GM19023 (cell line): ENCODE results near the gene GMDS.
A peak's percentile ranks its signal among the peaks of the same experiment; 100 is the strongest.
"Not testable (repeated sequence)": the region's sequence is repeated elsewhere in the genome, so short reads cannot be mapped to it uniquely, and the experiment has no call there.

Experiments
- ATAC-seq: cut with Tn5 transposase; IDR thresholded peaks from one replicate; pipeline ENCODE4 v1.9.1; 2021; ENCODE audit warnings: mild to moderate bottlenecking, moderate library complexity; ENCODE audit not compliant: unreplicated experiment

The GMDS gene

DNA sequence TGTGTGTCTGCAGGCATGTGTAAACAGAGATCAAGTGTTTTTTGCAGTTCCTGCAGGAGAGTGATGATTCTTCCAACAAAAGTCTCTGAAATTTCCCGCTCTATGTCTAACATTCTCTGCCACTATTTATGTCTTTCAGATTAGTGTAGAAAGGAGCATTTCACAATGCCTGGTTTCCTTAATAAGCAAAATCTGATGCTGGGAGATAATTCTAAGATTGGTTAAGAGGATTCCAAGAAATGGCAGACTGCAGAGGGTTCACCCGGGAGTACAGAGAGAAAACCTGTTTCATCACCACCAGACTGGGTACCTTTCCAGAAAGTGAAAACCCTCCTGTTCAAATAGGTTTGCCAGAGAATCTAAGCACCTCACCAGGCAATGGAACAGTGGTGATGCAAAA is 573.0 kb downstream of the GMDS start:
- ATAC-seq, result no peak

DNA sequence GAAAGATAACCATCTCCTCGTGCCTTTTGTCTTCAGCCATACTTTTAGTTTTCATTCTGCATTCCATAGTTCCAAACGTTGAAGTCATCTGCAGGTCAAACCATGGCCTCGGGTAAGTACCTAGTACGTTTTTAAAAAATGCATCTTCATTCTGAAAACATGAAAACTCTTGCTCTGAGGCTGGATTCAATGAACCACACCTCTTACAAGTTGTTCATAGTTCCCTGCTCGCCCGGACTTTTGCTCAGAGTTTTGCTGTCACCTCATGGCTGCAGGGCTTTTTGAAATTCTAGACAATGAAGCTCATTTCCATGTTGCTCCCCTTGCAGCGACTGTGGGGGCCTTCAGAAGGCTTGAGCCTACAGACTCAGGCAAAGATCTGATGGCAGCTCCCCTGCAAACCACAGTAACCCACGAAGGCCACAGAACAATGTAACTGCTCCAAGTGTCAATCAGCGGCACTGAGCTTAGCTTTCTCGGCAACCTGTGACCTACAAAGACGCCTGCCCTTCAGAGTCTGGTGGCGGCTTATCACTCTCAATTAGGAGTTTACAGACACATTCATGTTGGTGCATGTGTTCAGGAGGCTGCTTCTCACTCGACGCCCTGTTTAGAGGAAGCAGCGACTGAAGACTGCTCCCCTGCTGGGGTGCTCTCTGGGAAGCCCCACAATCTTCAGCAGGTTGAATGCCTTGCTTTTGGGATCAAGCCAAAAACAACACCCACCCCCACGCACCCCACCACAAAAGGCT is 574.5 kb downstream of the GMDS start:
- no peak for ATAC-seq

GRCh38 chr6:1669996-1670395 is 575.4 kb downstream of the GMDS start:
- ATAC-seq, result no peak

GRCh38 chr6:1668456-1668855 is 576.9 kb downstream of the GMDS start:
- not testable (repeated sequence) for ATAC-seq

GRCh38 chr6:1667805-1668175 is 577.6 kb downstream of the GMDS start:
- ATAC-seq, result no peak

GRCh38 chr6:1667012-1667804 is 578.2 kb downstream of the GMDS start:
- ATAC-seq, result no peak

DNA sequence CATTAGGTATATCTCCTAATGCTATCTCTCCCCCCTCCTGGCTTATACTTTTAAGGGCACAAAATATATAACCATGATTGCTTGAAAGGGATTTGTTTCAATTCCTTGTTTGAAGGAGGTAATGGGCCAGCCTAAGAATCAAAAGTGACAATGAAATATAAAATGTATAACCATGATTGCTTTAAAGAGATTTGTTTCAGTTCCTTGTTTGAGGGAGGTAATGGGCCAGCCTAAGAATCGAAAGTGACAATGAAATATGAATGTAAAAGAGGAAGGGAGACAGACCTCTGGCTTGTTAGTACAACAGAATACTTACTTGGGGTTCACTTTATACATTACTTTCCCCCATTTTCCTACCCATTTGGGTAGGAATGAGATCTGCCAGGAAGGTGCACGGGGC is 580.2 kb downstream of the GMDS start:
- ATAC-seq, result peak; percentile 80

GRCh38 chr6:1664329-1664728 is 581.1 kb downstream of the GMDS start:
- ATAC-seq, result no peak

DNA sequence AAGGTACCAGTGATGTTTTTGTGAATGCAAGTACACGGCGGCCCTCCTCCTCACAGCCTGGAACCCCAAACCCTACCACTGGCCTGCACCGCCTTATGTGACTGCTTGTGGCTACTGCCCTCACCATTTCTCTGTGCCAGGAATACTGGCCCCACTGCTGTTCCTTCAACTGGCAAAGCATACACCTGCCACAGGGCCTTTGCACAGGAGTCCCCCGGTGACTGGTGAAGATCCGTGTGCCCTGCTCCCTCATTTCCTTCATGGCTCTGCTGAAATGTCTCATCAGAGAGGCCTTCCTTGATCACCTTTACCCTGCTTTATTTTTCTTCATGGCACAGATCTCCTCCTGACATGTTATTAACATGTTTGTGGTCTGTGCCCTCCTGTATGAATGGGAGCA is 581.9 kb downstream of the GMDS start:
- no peak for ATAC-seq

DNA sequence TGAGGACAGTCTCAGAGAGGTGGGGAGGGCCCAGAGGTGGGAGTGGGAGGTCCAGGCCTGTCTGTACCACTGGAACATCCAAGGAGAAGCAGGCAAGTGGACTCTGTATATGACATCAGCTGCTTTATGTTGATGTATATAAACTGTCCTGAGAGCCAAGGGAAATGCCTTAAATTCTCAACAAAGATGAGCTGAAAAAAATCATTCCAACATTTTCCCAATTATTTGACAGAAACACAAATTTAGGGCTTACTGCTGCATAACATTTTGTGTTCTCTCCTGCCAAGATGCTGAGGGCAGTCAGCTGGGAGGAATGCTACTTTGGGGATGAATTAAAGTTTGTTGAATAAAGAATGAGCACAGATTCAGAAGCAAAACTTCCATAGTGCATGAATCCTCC is 582.9 kb downstream of the GMDS start:
- no peak for ATAC-seq

- ATAC-seq, result no peak
These were observed 585.6 kb downstream of the GMDS start for GRCh38 chr6:1659816-1660215.

DNA sequence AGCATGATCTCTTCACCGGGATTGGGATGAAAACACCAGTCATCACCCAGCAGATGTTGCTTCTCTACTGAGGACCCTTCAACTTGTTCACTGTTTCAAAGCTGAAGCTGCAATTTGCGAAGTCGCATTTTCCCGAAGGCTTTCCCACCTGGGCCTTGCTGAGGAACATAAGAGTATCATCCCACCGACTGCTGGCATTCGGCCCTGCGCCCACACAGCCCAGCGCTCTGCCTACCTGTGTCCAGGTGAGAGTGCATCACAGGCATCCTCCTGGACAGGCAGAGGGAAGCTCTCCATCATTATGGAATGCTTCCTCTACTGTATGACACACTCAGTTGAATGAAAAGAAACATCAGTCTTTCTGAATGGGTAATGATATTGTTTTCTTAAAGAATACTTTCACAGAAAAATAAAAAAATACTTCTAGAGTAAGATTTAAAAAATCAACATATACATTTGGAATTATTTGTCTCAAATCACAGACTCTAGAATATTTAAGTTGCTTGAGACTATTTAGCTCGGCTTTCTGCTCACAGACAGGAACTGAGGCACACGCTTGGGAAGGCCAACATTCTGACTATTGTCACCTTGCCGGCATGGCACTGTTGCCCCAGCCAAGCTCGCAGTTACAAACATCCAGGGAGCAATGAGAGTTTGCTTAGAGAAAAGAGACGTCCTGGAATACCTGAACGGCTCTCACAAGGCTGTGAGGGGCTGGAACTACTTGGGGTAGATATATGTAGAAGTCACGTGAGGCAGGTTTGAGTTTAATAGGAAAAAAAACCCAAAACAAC is 587.0 kb downstream of the GMDS start:
- no peak for ATAC-seq

GRCh38 chr6:1657771-1658165 is 587.6 kb downstream of the GMDS start:
- no peak for ATAC-seq

- ATAC-seq, result no peak
These were observed 588.2 kb downstream of the GMDS start for GRCh38 chr6:1657116-1657770.

DNA sequence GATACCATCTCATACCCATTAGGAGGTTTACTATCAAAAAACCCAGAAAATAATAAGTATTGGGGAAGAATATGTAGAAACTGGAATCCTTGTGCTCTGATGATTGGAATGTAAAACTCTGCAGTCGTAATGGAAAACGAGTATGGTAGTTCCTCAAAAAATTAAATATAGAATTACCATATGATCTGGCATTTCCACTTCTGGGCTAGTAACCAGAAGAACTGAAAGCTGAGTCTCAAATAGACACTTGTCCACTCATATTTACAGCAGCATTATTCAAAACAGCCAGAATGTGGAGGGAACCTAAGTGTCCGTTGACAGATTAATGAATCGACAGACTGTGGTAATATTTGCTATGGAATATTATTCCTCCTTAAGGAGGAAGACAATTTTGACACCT is 591.4 kb downstream of the GMDS start:
- ATAC-seq, result no peak

DNA sequence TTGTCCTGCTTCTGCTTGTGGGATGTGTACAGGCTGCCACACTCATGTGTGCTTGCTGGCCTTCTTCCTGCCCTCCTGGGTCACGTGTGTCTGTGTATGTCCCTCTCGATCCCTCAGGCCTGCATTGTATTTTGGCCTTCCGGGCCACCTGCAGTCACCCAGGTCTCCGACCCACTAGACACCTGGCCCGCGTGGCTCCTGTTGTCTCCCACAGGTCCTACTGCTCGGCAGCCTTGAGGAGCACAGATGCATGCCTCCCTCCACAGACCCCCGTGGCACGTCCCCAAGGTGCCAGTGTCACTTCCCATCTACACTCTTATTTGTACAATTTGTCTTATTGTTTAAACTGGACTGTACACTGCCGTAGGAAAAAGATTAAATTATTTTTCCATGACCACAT is 592.6 kb downstream of the GMDS start:
- ATAC-seq, result no peak

DNA sequence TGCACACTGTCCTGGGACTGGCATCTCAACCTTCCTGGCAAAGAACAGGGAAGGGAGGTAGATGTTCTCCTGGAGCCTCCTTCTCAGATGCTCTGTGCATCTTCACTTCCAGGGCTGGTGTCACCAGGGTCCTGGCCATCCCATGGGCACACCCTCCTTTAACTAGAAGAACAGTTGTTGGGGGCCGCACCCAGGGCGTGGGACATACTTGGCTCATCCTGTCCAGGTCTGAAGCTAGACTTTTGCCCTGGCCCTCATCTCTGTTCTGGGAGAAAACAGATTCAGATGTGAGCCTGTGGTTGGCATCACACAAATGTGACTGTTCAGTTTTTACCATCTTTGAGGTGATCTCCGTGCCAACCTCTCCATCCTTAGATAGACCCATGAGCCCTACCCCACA is 594.0 kb downstream of the GMDS start:
- ATAC-seq, result no peak

GRCh38 chr6:1645466-1646185 is 599.8 kb downstream of the GMDS start:
- ATAC-seq, result no peak

DNA sequence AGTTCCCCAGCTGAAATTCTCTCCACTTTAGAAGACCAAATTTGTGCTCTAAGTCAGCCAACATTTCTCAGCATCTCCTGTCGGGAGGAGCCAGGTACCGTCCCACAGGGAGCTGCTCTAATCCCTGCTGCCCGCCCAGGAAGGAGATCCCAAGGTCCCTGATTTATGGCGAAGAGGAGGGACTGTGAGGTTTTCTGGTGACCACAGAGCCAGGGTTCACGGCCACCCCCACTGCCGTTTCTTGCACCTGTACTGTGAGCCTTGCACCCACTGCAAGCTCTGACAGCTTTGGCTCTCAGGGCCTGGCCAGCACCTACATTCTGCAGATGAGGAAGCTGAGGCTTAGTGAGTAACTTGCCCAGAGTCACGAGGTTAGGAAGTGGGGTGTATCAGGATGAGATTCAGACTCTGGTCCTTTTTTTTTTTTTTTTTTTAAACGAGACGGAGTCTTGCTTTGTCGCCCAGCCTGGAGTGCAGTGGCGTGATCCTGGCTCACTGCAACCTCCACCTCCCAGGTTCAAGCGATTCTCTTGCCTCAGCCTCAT is 600.8 kb downstream of the GMDS start:
- no peak for ATAC-seq

- ATAC-seq, result no peak
These were observed 601.5 kb downstream of the GMDS start for GRCh38 chr6:1643830-1644445.
